T-helper 2 cell treated with Interferon-gamma antibody and Interleukin-4, amounts not matched to agents 5 μg/mL and 100 μg/mL, for 36 hours (primary cell): ENCODE data around the gene WIZ.

Experiments
- DNase-seq: peaks from one replicate; pipeline ENCODE4 v3.0.0; 2021; ENCODE audit warnings: low spot score
- H3K27ac Mint-ChIP-seq: one replicate; pipeline ENCODE4 v1.8.0; 2021; ENCODE audit warnings: mild to moderate bottlenecking, mixed read lengths
- H3K27me3 Mint-ChIP-seq: one replicate; pipeline ENCODE4 v1.8.0; 2021; ENCODE audit warnings: low read depth, mixed read lengths
- H3K36me3 Mint-ChIP-seq: one replicate; pipeline ENCODE4 v1.8.0; 2021; ENCODE audit warnings: low read depth, mixed read lengths
- H3K4me1 Mint-ChIP-seq: one replicate; pipeline ENCODE4 v1.8.0; 2021; ENCODE audit warnings: low read depth, mixed read lengths
- H3K4me3 Mint-ChIP-seq: one replicate; pipeline ENCODE4 v1.8.0; 2022; ENCODE audit warnings: mild to moderate bottlenecking, moderate library complexity, mixed read lengths
- H3K9me3 Mint-ChIP-seq: one replicate; pipeline ENCODE4 v1.8.0; 2021; ENCODE audit warnings: mixed read lengths

The WIZ gene

DNA sequence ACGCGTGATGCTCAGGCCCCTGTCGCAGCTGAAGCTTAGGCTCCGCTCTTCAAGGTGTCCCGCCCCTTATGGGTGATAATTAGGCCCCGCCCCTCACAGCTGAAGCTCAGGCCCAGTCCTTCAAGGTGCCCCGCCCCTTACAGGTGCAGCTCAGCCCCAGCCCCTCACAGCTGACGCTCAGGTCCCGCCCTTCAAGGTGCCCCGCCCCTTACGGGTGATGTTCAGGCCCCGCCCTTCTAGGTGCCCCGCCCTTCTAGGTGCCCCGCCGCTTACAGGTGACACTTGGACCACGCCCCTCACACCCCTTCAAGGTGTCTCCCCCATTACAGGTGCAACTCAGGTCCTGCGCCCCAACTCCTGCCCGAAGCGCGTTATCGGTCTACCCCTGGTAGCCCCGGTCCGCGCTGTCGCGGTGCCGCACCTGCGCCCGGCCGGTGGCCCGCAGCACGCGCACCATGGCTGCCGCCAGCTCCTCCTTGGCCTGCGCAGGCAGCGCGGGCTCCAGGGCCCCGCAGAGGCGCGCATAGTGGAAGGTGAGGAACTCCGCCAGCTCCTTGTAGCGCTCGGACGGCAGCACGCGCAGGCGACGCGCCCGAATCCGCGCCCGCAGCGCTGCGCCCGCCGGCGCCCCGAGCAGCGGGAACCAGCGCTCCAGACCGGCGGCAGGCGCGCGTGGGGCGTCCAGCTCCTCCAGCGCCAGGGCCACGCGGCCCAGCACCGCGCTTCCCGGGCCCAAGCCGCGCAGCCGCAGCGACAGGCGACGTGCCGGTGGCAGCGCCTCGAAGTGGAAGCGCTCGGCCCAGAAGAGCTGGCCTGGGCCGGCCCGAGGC lies 7.3 kb upstream of the WIZ start:
- Mint-ChIP-seq H3K4me1 (peaks cover 12% of the 10 kb centered on the region), H3K4me3 (no peak overlapping the region), H3K27me3 (no peaks in the 10 kb centered on the region), H3K9me3 (no peaks in the 10 kb centered on the region), H3K27ac (no peak overlapping the region), H3K36me3 (peaks cover 67% of the 10 kb centered on the region)
- no peak for DNase-seq

DNA sequence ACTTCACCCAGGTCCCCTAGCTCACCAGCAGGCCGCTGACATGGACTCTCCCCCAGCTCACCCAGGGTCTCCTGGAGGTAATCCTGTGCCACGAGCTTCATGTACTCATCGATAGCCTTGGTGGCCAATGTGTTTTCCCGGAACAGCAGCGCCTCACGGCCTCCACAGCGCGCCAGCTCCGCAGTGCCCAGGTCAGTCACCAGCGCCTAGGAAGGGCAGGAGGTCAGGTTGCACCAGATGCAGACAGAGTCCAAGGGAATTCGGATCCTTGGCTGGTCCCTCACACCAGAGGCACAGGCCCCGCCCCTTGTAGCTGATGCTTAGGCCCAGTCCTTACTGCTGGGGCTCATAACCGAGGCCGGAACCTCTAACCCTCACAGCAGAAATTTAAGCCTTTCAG lies 6.7 kb upstream of the WIZ start:
- DNase-seq: no peak
- no peak overlapping the region for H3K4me3 Mint-ChIP-seq
- no peak overlapping the region for H3K27ac Mint-ChIP-seq
- no peaks in the 10 kb centered on the region for H3K27me3 Mint-ChIP-seq
- H3K4me1 Mint-ChIP-seq: peaks cover 7% of the 10 kb centered on the region
- no peaks in the 10 kb centered on the region for H3K9me3 Mint-ChIP-seq
- peaks cover 68% of the 10 kb centered on the region for H3K36me3 Mint-ChIP-seq

DNA sequence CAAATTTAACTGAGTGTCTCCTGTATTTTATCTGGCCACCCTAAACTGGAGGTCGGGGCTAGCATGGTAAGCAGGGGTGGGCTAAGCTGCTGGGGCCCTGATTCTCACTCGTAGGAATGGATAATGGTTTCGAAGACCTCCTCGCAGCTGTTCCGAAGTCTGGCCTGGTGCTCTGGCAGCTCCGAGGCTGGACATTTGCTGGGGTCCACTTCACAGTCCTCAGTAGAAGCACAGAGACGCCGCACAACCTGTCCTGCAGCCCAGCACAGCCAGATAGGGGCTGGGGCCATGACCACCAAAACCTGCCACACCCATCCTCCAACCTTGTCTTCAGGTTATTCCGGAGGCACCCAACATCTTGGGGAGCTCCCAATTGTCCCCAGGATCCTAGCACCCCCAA lies 6.2 kb upstream of the WIZ start:
- Mint-ChIP-seq H3K36me3 (peaks cover 71% of the 10 kb centered on the region), H3K4me1 (peaks cover 7% of the 10 kb centered on the region), H3K9me3 (no peaks in the 10 kb centered on the region), H3K27me3 (no peaks in the 10 kb centered on the region), H3K4me3 (no peak overlapping the region), H3K27ac (no peak overlapping the region)
- no peak for DNase-seq

DNA sequence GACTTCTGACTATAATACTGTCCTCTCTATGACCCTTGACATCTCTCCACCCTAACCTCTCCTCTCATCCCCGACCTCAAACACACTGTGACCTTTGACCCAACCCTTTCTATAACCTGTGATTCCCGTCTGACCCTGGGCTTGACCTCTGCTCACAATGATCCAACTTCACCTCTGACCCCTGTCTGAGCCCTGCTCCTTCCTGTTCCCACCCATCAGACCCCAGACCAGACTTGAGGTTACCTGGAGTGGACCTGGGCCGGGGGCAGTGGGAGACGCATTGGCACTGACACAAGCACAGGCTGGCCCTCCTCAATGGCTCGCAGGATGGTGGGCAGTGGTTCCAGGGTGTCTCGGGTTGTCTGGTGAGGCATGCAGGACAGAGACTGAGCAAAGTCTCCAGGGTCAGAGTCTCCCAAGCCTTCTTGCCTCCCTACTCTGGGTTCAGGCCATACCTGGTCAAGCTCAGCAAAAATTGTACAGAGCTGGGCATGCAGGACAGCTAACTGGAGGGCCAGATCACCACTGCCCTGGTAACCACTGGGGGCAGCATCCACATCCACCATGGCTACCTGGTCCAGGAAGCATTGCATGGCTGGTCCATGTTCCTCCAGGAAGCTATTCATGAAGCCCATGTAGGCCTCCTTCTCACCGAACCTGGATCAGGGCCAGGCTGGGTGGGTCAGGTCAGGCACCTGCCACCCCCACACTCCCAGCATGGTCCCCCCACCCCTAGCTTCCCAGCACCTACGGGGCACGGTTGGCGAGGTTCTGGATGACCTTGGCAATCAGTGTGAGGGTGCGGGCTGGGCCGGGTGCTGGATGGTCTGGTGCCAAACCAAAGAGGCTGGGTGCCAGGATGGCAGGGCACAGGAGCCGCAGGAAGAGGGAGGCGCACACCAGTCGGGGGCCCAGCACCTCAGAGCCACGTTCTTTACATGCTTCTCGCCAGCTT lies 4.4 kb upstream of the WIZ start:
- no peaks in the 10 kb centered on the region for H3K9me3 Mint-ChIP-seq
- peaks cover 63% of the 10 kb centered on the region for H3K36me3 Mint-ChIP-seq
- no peak overlapping the region for H3K27ac Mint-ChIP-seq

DNA sequence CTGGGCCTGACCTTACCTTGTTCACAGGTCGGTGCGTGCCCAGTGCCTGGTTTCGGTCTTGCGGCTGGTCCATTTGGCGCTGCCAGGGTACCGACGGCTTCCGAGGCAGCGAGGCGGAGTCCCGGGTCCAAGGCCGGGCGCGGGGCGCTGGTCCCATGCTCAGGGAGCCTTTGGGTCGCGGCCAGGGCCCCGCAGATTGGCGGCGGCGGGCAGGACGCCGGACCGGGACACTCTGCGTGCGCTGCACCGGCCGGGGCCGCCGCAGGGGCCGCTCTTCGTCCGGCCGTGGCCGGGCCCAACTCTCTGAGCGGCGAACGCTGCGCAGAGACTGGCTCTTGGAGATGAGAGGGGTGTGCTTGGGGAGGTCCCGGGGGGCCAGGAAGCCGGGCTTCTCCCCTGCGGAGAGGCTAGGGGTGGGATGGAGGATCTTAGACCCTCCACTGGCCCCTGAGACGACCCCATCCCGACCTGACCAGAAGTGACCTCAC lies 3.4 kb upstream of the WIZ start:
- Mint-ChIP-seq H3K4me1 (peaks cover 6% of the 10 kb centered on the region), H3K36me3 (peaks cover 65% of the 10 kb centered on the region), H3K9me3 (no peaks in the 10 kb centered on the region), H3K4me3 (no peak overlapping the region), H3K27ac (no peak overlapping the region), H3K27me3 (no peaks in the 10 kb centered on the region)
- no peak for DNase-seq

More for the DNA sequence above, 4.4 kb upstream of the WIZ start:
- Mint-ChIP-seq H3K4me1 (peaks cover 6% of the 10 kb centered on the region), H3K4me3 (no peak overlapping the region), H3K27me3 (no peaks in the 10 kb centered on the region)
- DNase-seq: no peak

DNA sequence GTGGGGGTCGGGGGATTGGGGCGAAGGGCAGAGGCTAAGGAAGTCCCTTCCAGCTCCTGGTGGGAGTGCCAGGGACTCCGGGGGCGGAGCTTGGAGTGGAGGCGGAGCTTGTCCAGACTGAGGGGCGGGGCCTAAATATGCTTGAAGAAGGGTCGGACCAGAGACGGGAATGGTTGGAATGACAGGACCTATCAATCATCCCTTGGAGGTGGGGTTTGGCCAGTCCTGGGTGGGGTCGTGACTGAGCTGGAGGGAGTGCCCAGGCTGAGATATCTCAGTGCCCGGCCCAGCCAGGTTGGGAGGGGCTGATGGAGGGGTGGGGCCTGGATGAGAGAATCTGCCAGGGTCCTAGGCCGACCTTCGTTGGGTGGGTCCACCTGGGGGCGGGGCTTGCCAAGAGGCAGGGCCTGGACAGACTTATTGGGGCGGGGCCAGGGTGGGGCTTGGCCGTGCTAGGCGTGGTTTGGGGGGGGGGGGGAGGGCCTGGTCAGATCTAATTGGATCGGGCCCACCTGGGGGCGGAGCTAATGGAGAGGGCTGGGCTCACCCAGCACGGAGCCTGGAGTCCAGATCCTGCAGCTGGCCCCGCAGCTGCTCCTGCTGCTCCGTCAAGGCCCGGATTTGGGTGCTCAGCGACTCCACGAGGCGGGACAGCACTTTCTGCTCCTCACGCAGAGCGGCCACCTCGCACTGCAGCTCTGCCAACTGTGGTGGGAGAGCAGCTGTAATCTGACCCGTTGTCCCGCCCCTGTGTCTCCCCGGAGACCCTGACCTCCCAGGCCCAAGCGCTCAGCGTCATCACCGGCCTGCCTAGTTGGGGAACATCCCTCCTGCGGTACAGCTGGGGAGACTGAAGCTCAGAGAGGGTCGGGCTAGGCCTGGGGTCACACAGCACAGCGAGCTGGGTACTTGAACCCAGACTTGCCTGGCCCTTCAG lies 2.6 kb upstream of the WIZ start:
- Mint-ChIP-seq H3K4me3 (no peak overlapping the region), H3K27me3 (no peaks in the 10 kb centered on the region), H3K4me1 (peaks cover 6% of the 10 kb centered on the region), H3K36me3 (peaks cover 63% of the 10 kb centered on the region), H3K9me3 (no peaks in the 10 kb centered on the region), H3K27ac (peak overlapping the region; percentile 41)
- DNase-seq: no peak

DNA sequence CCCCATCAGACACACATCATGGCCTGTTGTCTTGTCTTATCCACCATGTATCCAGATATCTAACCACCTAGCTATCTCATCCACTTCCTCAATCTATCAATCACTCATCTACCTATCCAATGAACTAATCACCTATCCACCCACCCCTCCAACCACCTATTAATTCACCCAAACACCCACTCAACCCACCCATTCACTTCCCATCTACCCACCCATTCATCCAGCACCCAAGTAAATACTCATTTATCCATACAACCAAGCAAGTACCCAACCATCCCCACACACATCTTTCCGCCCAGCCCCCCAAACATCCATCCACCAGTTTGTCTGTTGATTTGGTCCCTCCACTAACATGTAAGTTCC lies 753 bp upstream of the WIZ start:
- DNase-seq: no peak
- Mint-ChIP-seq H3K4me3 (peak overlapping the region; percentile 82), H3K27me3 (no peaks in the 10 kb centered on the region), H3K9me3 (no peaks in the 10 kb centered on the region), H3K36me3 (peaks cover 57% of the 10 kb centered on the region), H3K27ac (peak overlapping the region; percentile 93), H3K4me1 (peaks cover 6% of the 10 kb centered on the region)

DNA sequence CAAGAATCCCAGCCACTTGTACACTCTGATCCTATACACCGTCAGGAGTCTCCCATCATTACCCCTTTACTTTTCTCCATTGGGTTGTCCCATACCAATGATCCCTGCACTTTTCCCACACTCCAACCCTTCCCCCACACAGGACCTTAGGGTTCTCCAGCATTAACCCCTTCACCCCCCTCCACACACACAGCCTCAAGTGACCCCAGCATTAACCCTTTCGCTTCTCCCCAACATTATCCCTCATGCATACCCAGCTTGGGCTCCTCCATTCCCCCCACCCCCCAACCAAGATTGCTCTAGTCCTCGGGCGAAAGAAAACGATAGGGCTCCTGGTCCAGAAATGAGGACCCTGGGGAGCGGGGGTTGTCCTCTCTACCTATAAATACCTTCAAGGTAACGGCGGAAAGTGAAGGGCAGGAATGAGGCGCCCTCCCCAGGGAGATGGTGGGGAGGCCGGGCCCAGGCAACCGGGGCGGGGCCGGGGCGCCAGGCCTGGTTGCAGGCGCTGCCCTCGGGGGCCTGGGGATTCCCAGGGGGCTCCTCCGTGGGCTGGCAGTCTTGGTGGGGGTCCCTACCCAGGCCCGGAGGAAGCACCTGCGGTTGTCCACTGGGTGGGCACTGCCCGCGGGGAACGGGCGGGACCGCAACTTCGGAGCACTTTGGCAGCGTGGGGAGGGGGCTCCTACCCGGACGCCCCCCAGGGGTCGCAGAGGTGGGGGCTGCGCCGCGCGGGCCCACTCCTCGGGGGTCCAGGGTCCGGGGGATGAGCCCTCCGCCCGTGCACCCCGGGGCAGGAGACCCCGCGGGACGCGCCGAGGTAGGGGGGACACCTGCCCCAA lies 757 bp downstream of the WIZ start:
- no peaks in the 10 kb centered on the region for H3K9me3 Mint-ChIP-seq
- H3K27me3 Mint-ChIP-seq: no peaks in the 10 kb centered on the region
- peaks cover 6% of the 10 kb centered on the region for H3K4me1 Mint-ChIP-seq
- peak overlapping the region; percentile 62 for H3K4me3 Mint-ChIP-seq
- H3K36me3 Mint-ChIP-seq: peaks cover 42% of the 10 kb centered on the region
- DNase-seq: no peak
- H3K27ac Mint-ChIP-seq: peak overlapping the region; percentile 64

DNA sequence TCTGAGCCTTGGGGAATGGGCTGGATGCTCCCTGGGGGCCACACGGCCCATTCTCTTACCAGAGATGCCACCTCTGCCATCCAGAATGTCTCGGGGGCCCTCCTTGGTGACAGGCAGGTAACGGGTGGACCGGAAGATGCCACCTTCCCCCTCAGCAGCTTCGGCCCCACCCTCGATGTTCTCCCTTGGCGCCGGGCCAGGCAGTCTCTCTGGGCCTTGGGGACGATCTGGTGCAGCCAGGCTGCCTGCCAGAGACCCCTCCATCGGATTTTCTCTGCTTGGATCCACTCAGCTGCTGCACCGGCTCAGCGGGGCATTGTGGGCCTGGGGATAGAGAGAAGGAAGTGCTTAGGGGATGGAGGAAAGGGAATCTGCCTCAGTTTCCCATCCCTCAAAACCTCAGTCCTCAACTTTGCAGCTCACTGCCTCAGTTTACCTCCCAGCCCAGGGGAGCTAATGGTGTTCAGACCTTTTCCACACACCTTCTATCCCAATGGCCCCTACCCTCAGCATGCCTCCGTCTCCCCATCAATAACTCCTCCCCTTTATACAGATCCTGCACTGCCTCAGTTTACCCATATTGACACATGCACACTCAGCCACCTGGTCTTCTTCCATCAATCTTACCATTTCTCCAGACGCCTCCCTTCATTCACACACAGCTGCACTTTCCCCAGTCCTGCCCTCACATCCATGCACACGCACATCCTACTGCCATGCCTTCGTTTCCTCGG lies 1.5 kb downstream of the WIZ start:
- peak overlapping the region; percentile 62 for H3K4me3 Mint-ChIP-seq
- peaks cover 6% of the 10 kb centered on the region for H3K4me1 Mint-ChIP-seq
- DNase-seq: no peak
- peak overlapping the region; percentile 12 for H3K27ac Mint-ChIP-seq
- H3K9me3 Mint-ChIP-seq: no peaks in the 10 kb centered on the region
- H3K36me3 Mint-ChIP-seq: peaks cover 34% of the 10 kb centered on the region
- no peaks in the 10 kb centered on the region for H3K27me3 Mint-ChIP-seq

DNA sequence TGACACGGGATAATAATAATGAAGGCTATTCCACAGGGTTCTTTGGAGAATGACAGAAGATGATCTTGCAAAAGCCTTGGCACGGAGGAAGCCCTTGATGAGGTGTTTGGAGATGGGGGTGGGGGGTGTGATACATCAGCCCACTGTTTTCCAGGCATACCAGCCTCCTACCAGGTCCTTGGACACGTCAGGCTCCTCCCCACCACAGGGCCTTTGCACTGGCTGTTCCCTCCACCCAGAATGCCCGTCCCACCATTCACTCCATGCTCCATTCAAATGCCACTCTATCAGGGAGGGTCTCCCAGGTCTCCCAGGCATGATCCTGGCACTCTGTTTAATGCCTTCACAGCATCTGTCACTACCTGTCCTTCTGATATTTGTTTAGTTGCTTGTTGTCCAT lies 2.7 kb downstream of the WIZ start:
- Mint-ChIP-seq H3K27ac (no peak overlapping the region), H3K36me3 (peaks cover 29% of the 10 kb centered on the region), H3K9me3 (no peaks in the 10 kb centered on the region), H3K27me3 (no peaks in the 10 kb centered on the region), H3K4me1 (peaks cover 6% of the 10 kb centered on the region), H3K4me3 (no peak overlapping the region)
- no peak for DNase-seq

DNA sequence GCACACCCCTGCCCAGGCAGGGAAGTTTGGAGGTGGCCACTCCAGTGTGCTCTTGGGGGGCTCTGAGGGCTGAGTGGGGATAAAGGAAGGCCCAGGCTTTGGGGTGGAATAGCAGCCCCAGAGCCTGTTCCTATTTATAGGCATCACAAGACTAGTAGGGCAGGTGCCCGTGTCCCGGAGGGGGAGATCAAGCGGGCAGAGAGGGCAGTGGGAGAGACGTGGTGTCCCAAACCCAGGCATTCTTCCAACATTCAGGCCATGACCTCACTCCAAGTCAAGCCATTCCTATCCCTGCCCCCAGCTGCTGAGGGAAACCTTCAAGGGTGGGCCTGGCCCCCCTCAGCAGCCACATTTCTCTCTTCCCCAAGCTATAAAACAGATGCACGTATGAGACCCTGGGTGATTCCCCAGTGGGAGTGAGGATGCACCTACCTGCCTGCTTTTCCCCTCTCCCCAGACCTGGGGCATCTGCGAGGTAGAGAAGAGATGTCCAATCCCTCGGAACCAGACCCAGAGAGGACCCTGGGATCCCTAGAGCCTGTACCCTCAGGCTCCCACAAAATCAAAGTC lies 3.9 kb downstream of the WIZ start:
- DNase-seq: no peak
- Mint-ChIP-seq H3K36me3 (peaks cover 18% of the 10 kb centered on the region), H3K27ac (no peak overlapping the region)

DNA sequence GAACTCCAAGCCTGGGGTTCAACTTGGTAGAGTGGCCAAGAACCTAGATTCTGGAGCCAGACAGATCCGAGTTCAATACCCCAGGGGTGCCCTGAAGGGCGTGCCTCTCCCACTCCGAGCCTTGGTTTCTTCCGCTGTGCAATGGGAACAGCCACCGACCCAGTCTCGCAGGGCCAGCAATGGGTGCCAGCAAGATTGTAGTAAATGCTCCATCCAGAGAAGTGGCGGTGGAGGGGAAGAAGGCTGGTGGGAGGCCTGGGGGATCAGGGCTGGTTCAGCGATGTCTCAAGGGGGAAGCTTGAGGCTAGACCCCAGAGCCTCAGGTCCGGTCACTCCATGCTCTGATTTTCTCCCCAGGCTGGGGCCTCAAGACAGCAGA lies 4.5 kb downstream of the WIZ start:
- Mint-ChIP-seq H3K36me3 (peaks cover 11% of the 10 kb centered on the region), H3K27ac (no peak overlapping the region), H3K4me3 (no peak overlapping the region), H3K9me3 (no peaks in the 10 kb centered on the region), H3K27me3 (no peaks in the 10 kb centered on the region), H3K4me1 (peaks cover under 1% of the 10 kb centered on the region)
- no peak for DNase-seq

More for the DNA sequence above, 3.9 kb downstream of the WIZ start:
- Mint-ChIP-seq H3K4me1 (peaks cover 6% of the 10 kb centered on the region), H3K27me3 (no peaks in the 10 kb centered on the region), H3K9me3 (no peaks in the 10 kb centered on the region), H3K4me3 (no peak overlapping the region)
